ENCODE results near the gene CYS1. TPM values are rescaled to one million over a fixed set of nuclear protein-coding genes. Genes with fewer than 3 reads are reported as not detected.
A peak's percentile ranks its signal among the peaks of the same experiment; 100 is the strongest.

The CYS1 gene
- total and polyA plus RNA-seq, 2 of the 13 experiments (the other 11 are each of a cell fraction or from before 2014, with no cell fraction given): 0.04 TPM; not detected in 1

- TF ChIP-seq CBX1 (IDR thresholded peaks at IDR 0.05; ENCODE audit: low read depth): peak; percentile 94
- peak; percentile 90 for TF ChIP-seq RBM39 (IDR thresholded peaks at IDR 0.05; ENCODE audit: low read depth, low read length, poor library complexity, severe bottlenecking)
- peak; percentile 73; the same call in 1 of the 2 replicates for TF ChIP-seq ZNF704 (CRISPR knock-in tag; IDR thresholded peaks at IDR 0.05; ENCODE audit: borderline replicate concordance)
- peak; percentile 35; the same call in 1 of the 2 replicates for TF ChIP-seq FUBP1 (CRISPR knock-in tag; IDR thresholded peaks at IDR 0.05; ENCODE audit: borderline replicate concordance)
- no peak for TF ChIP-seq IKZF1 (IDR thresholded peaks at IDR 0.05)
- peak; percentile 89 for TF ChIP-seq PHF8 (CRISPR knock-in tag; IDR thresholded peaks at IDR 0.05)
- TF ChIP-seq KLF13 (CRISPR knock-in tag; IDR thresholded peaks at IDR 0.05): no peak; the same call in 1 of the 2 replicates
- peak; percentile 50; the same call in 1 of the 2 replicates for TF ChIP-seq PHF20 (CRISPR knock-in tag; IDR thresholded peaks at IDR 0.05)
- TF ChIP-seq ZBTB14 (CRISPR knock-in tag; IDR thresholded peaks at IDR 0.05): peak; percentile 66
- TF ChIP-seq NFYB (CRISPR knock-in tag; IDR thresholded peaks at IDR 0.05): peak; percentile 82
- TF ChIP-seq TBX2 (CRISPR knock-in tag; IDR thresholded peaks at IDR 0.05; ENCODE audit: borderline replicate concordance): peak; percentile 92; the same call in 1 of the 2 replicates
- peak; percentile 96; the same call in 1 of the 2 replicates for TF ChIP-seq MXD1 (CRISPR knock-in tag; IDR thresholded peaks at IDR 0.05)
- peak; percentile 98 for TF ChIP-seq SAFB2 (CRISPR knock-in tag; IDR thresholded peaks at IDR 0.05; ENCODE audit: borderline replicate concordance, low read depth)
- TF ChIP-seq ZNF639 (CRISPR knock-in tag; conservative IDR thresholded peaks at IDR 0.05): peak; percentile 89
- TF ChIP-seq ZNF761 (CRISPR knock-in tag; conservative IDR thresholded peaks at IDR 0.05): peak; percentile 83; the same call in 1 of the 2 replicates
- TF ChIP-seq MED1 (CRISPR knock-in tag; IDR thresholded peaks at IDR 0.05): peak; percentile 82
- TF ChIP-seq HDAC1 (CRISPR knock-in tag; IDR thresholded peaks at IDR 0.05): peak; percentile 98
- TF ChIP-seq ZNF484 (CRISPR knock-in tag; IDR thresholded peaks at IDR 0.05; ENCODE audit: borderline replicate concordance, low read depth): peak; percentile 86; the same call in 1 of the 2 replicates
- TF ChIP-seq WIZ (CRISPR knock-in tag; IDR thresholded peaks at IDR 0.05): peak; percentile 75; the same call in 1 of the 2 replicates
These were observed 40.1 kb upstream of the CYS1 start (continued) for GRCh38 chr2:10120158-10120876.

Measured in HepG2 (cell line).